SK-N-MC (cell line): ENCODE results near the gene PEAK1.

Experiments used
- EZH2 ChIP-seq: fragments of 200-600 bp; sonication (generic); IDR thresholded peaks from one replicate; pipeline ENCODE4 v1.6.1; 2017; ENCODE audit warnings: antibody characterized with exemption
- POLR2AphosphoS5 ChIP-seq: IDR thresholded peaks from 2 replicates; pipeline ENCODE4 v1.6.1; 2012; ENCODE audit warnings: mild to moderate bottlenecking, low read depth, low read length, borderline replicate concordance

DNA sequence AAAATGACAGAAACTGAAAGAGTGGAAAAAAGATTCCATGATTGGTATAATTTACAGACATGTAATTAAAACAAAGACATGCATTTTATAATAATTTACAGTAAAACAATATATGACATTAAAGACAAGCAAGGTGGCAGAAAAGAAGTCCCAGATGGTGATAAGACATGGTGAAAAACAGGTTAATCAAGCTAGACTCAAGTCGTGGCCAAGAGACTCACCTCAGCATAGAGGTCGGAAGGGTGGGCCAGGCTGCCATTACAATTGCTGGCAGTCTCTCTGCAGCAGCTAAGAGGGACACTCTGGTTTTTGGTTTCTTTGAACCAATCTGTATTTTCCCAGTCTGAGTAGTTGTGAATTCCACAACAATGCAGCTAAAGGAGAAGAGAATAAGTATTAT, 367.3 kb downstream of the PEAK1 start:
- TF ChIP-seq EZH2 (no peak), POLR2AphosphoS5 (no peak)
